Measurements from ENCODE around the gene YDJC. TPM values are rescaled to one million over a fixed set of nuclear protein-coding genes. Genes with fewer than 3 reads are reported as not detected.

Gene YDJC
- total and polyA plus RNA-seq, 2 of the 4 experiments (the other 2 are of a cell fraction): 8.1 to 23.6 TPM

GRCh38 chr22:21593406-21594232 is 36.2 kb downstream of the YDJC start:
- H2AK5ac ChIP-seq (ENCODE audit: low read depth, low read length): no peak overlapping the region
- H4K91ac ChIP-seq (ENCODE audit: insufficient read depth, low read depth, low read length): no peak overlapping the region
- H2BK5ac ChIP-seq (ENCODE audit: low read depth, low read length, poor library complexity, severe bottlenecking): no peak overlapping the region
- DNase-seq: no peak
- no peak overlapping the region for H3K4me3 ChIP-seq (ENCODE audit: insufficient read depth, low read depth, low read length)
- H4K20me1 ChIP-seq (ENCODE audit: insufficient read depth, low read length): peaks cover 92% of the 10 kb centered on the region
- H3K14ac ChIP-seq (replicated peaks; ENCODE audit: low read depth, low read length): no peak overlapping the region
- H2BK20ac ChIP-seq (ENCODE audit: low read depth, low read length): no peak overlapping the region
- H3K27me3 ChIP-seq (ENCODE audit: control insufficient read depth, insufficient read depth, low read length): no peaks in the 10 kb centered on the region
- H3K4me2 ChIP-seq (ENCODE audit: low read depth, low read length): no peak overlapping the region
- CTCF ChIA-PET: interaction anchor here (0.9 kb wide), 1 partner anchor 10 kb away, joined by 8 read pairs; no protein-coding TSS in a partner anchor
- H3K79me1 ChIP-seq (ENCODE audit: low read depth in 1 of 2, low read length in 2 of 2): peaks cover 17 to 67% of the 10 kb centered on the region in 2 experiments
- in situ Hi-C loops (cut with MboI; ENCODE audit: low sequenced_read_pairs): no loop called here
- intact Hi-C loops (cut with micrococcal nuclease): no loop called here
- no peak overlapping the region for H3K23ac ChIP-seq (ENCODE audit: low read depth, low read length)
- H3K9me3 ChIP-seq (ENCODE audit: control insufficient read depth, insufficient read depth, low read length): no peaks in the 10 kb centered on the region
- no peak overlapping the region for H3K27ac ChIP-seq (ENCODE audit: insufficient read depth, low read length)
- H3K4ac ChIP-seq (ENCODE audit: low read depth, low read length): no peak overlapping the region
- no peak overlapping the region for H2AFZ ChIP-seq (replicated peaks; ENCODE audit: low read length, poor library complexity)
- H3K4me1 ChIP-seq (ENCODE audit: control insufficient read depth, insufficient read depth, low read length): peaks cover 16% of the 10 kb centered on the region
- no peak overlapping the region for H3K9ac ChIP-seq (ENCODE audit: low read depth, low read length)
- no peak for ATAC-seq (ENCODE audit: low read depth)
- no peak overlapping the region for H2BK120ac ChIP-seq (ENCODE audit: low read depth, low read length)
- POLR2A ChIA-PET (ENCODE audit: unreplicated experiment): no interaction called here
- TF ChIP-seq RCOR1 (IDR thresholded peaks at IDR 0.05; ENCODE audit: insufficient replicate concordance, low read length): no peak
- no peak for TF ChIP-seq RFX5 (IDR thresholded peaks at IDR 0.05; ENCODE audit: low read depth, low read length)
- 0 out of 2 replicates have a peak, but pooled peaks have one; percentile 18 for TF ChIP-seq CTCF (conservative IDR thresholded peaks at IDR 0.05; ENCODE audit: low read depth, low read length)
- TF ChIP-seq MAZ (IDR thresholded peaks at IDR 0.05; ENCODE audit: borderline replicate concordance, low read depth, low read length): no peak
- no peak overlapping the region for H4K8ac ChIP-seq (ENCODE audit: low read depth in 2 of 2, low read length in 2 of 2)
- H2BK15ac ChIP-seq (ENCODE audit: low read depth, low read length): no peak overlapping the region
- no peak overlapping the region for H2AK9ac ChIP-seq (replicated peaks; ENCODE audit: low read depth, low read length, poor library complexity)
- no peak overlapping the region for H3K56ac ChIP-seq (ENCODE audit: extremely low read depth, insufficient read depth, low read length)
- H3K36me3 ChIP-seq (ENCODE audit: control insufficient read depth, insufficient read depth, low read length): peaks cover 33% of the 10 kb centered on the region
- 70% methylated on average over 6 of the region's 11 CpGs; no CpG with 5 or more reads in 1 of the 2 experiments for WGBS, 2 experiments (ENCODE audit: extremely low coverage in 2 of 2, insufficient read length in 1 of 2)
- H4K5ac ChIP-seq (ENCODE audit: low read depth, low read length): no peak overlapping the region
- H3K9me1 ChIP-seq (ENCODE audit: insufficient read depth, low read length): peaks cover 32% of the 10 kb centered on the region
- BruUV-seq (replicated peaks): no TSS peak
- no peak overlapping the region for H3K18ac ChIP-seq (ENCODE audit: low read depth, low read length)
- dilution Hi-C loops (cut with HindIII; ENCODE audit: low sequenced_read_pairs, unreplicated experiment): no loop called here

All from IMR-90 (cell line).